HepG2 (cell line): ENCODE measurements around the gene U2AF1L4. TPM values are rescaled to one million over a fixed set of nuclear protein-coding genes. Genes with fewer than 3 reads are reported as not detected.

ENCODE experiments used
- BORCS8-MEF2B ChIP-seq: sonication (generic); formaldehyde crosslinking; IDR thresholded peaks from 2 replicates; pipeline ENCODE4 v1.8.0; 2022; ENCODE audit warnings: mild to moderate bottlenecking, missing genetic modification reagents
- DNMT1 ChIP-seq: sonication (generic); formaldehyde crosslinking; IDR thresholded peaks from 2 replicates; pipeline ENCODE4 v1.5.1; 2020; ENCODE audit warnings: mild to moderate bottlenecking, missing genetic modification reagents
- GATAD1 ChIP-seq: IDR thresholded peaks from 2 replicates; pipeline ENCODE4 v1.6.1; 2016; ENCODE audit warnings: missing genetic modification reagents, missing compliant biosample characterization
- KAT2B ChIP-seq: fragments of 150-350 bp; IDR thresholded peaks from 2 replicates; pipeline ENCODE4 v1.6.1; 2014; ENCODE audit warnings: low read depth, low read length, borderline replicate concordance
- NR2F1 ChIP-seq, 2 experiments: fragments of 450-650 bp in 1 of 2; formaldehyde crosslinking in 1 of 2; IDR thresholded peaks; 2 replicates each; pipeline versions ENCODE4 v1.5.0 to v1.6.1; 2016 to 2020; ENCODE audit warnings: mild to moderate bottlenecking in 1 of 2, missing compliant biosample characterization in 1 of 2, missing genetic modification reagents in 1 of 2, moderate library complexity in 1 of 2
- SIX1 ChIP-seq: sonication (generic); formaldehyde crosslinking; IDR thresholded peaks from 2 replicates; pipeline ENCODE4 v1.4.0; 2020; ENCODE audit warnings: missing genetic modification reagents, borderline replicate concordance
- SOX5 ChIP-seq: IDR thresholded peaks from 2 replicates; pipeline ENCODE4 v1.6.1; 2016; ENCODE audit warnings: borderline replicate concordance
- SSRP1 ChIP-seq: IDR thresholded peaks from 2 replicates; pipeline ENCODE4 v1.6.1; 2016; ENCODE audit warnings: control low read depth
- TEAD3 ChIP-seq: optimal IDR thresholded peaks from 2 replicates; pipeline ENCODE3; 2016; ENCODE audit warnings: borderline replicate concordance
- ZNF160 ChIP-seq: sonication (generic); formaldehyde crosslinking; IDR thresholded peaks from 2 replicates; pipeline ENCODE4 v1.8.0; 2022; ENCODE audit warnings: mild to moderate bottlenecking, inconsistent platforms, missing genetic modification reagents
- ZNF337 ChIP-seq: sonication (generic); formaldehyde crosslinking; IDR thresholded peaks from 2 replicates; pipeline ENCODE4 v1.5.1; 2020; ENCODE audit warnings: missing genetic modification reagents, low read depth, mild to moderate bottlenecking, borderline replicate concordance
- ZNF501 ChIP-seq: sonication (generic); formaldehyde crosslinking; IDR thresholded peaks from 2 replicates; pipeline ENCODE4 v1.5.1; 2020; ENCODE audit warnings: mild to moderate bottlenecking, moderate library complexity, missing genetic modification reagents
- ZSCAN25 ChIP-seq: sonication (generic); formaldehyde crosslinking; IDR thresholded peaks from 2 replicates; pipeline ENCODE4 v1.8.0; 2022; ENCODE audit warnings: mild to moderate bottlenecking, missing genetic modification reagents
- polyA plus RNA-seq, 8 experiments: library from polyadenylated mRNA; depleted of rRNA in 3 of 8; stranded (reverse) in 7 of 8; unstranded in 1 of 8; fragments of >200 nt; fragmentation: Illumina TruSeq in 4 of 8; extraction: Trizol in 4 of 8; gene quantifications; 2 replicates each; pipeline versions ENCODE4 v1.2.1 to v1.2.3, GENCODE V29; 2011 to 2016; ENCODE audit warnings: low read depth in 4 of 8, missing spikeins in 1 of 8, mixed read lengths in 1 of 8; ENCODE audit not compliant: insufficient read depth in 1 of 8
- total RNA-seq, 5 experiments: library from RNA; depleted of rRNA; stranded (reverse); fragments of >200 nt; fragmentation: Illumina TruSeq; extraction: Trizol; gene quantifications; 2 replicates each; pipeline ENCODE4 v1.2.3, GENCODE V29; 2016; ENCODE audit warnings: low read depth in 1 of 5
- TF ChIP-seq, protein P1 (sequence below): sonication (generic); formaldehyde crosslinking; conservative IDR thresholded peaks from 2 replicates; pipeline ENCODE4 v1.8.0; 2022; ENCODE audit warnings: mild to moderate bottlenecking, moderate library complexity, missing genetic modification reagents
- TF ChIP-seq, protein P2 (sequence below): sonication (generic); formaldehyde crosslinking; conservative IDR thresholded peaks from 2 replicates; pipeline ENCODE4 v1.8.0; 2022; ENCODE audit warnings: low read depth, missing genetic modification reagents
- TF ChIP-seq, protein P3 (sequence below): sonication (generic); formaldehyde crosslinking; IDR thresholded peaks from 2 replicates; pipeline ENCODE4 v1.4.0; 2020; ENCODE audit warnings: mild to moderate bottlenecking, missing genetic modification reagents
- TF ChIP-seq, protein P4 (sequence below): sonication (generic); formaldehyde crosslinking; conservative IDR thresholded peaks from 2 replicates; pipeline ENCODE4 v1.8.0; 2022; ENCODE audit warnings: missing genetic modification reagents
- TF ChIP-seq, protein P5 (sequence below): sonication (generic); formaldehyde crosslinking; IDR thresholded peaks from 2 replicates; pipeline ENCODE4 v1.8.0; 2022; ENCODE audit warnings: mild to moderate bottlenecking, missing genetic modification reagents; ENCODE audit not compliant: insufficient replicate concordance
- TF ChIP-seq, protein P6 (sequence below): sonication (generic); formaldehyde crosslinking; IDR thresholded peaks from 2 replicates; pipeline ENCODE4 v1.4.0; 2020; ENCODE audit warnings: missing genetic modification reagents, borderline replicate concordance

U2AF1L4 gene
- total and polyA plus RNA-seq, 2 of the 13 experiments (the other 11 are each of a cell fraction or from before 2014, with no cell fraction given) = 7.9 to 15.4 TPM

DNA sequence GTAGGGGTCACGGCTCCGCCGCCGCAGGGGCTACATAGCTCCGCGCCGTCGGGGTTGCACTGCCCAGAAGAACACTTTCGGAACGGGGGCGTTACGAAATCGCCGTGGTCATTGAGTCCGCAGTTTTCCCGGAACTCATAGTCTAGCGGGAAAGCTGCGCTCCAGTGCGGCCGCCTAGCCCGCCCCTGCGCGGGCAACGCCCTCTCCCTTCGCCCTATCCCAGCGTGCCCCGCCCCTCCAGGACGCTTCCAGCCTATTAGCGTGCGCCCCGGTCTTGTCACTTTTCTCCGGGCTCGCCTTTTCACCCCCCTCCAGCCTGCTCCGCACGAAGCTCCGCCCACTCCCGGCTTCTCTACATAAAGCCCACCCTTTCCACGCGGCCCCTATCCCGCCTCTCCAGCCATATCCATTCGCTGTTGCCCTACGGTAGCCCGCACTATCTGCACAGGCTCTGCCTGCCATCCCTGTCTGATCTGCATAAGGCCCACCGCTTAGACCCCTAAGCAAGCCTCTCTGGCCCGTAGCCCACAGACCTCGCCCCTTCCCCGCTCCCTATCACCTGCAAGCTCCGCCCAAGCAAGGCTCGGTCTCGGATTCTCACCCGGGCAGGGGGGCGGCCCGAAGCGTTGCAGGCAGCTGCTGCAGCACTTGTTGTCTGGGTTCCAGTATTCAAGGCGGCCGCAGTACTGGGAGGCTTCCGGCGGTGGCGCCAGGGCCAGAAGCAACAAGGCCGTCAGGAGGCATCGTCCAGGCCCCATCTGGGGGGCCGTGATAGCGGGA is 4.6 kb downstream of the U2AF1L4 start (continued):
- TF ChIP-seq, protein P1, sequence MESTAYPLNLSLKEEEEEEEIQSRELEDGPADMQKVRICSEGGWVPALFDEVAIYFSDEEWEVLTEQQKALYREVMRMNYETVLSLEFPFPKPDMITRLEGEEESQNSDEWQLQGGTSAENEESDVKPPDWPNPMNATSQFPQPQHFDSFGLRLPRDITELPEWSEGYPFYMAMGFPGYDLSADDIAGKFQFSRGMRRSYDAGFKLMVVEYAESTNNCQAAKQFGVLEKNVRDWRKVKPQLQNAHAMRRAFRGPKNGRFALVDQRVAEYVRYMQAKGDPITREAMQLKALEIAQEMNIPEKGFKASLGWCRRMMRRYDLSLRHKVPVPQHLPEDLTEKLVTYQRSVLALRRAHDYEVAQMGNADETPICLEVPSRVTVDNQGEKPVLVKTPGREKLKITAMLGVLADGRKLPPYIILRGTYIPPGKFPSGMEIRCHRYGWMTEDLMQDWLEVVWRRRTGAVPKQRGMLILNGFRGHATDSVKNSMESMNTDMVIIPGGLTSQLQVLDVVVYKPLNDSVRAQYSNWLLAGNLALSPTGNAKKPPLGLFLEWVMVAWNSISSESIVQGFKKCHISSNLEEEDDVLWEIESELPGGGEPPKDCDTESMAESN (CRISPR knock-in tag) = 0 out of 2 replicates have a peak, but pooled peaks have one; percentile 39
- TF ChIP-seq TEAD3 (CRISPR knock-in tag) (no peak), DNMT1 (CRISPR knock-in tag) (no peak), SIX1 (no peak), ZNF160 (CRISPR knock-in tag) (no peak), NR2F1 (CRISPR knock-in tag; IDR thresholded peaks at IDR 0.05) (no peak), SSRP1 (CRISPR knock-in tag) (no peak), ZNF337 (CRISPR knock-in tag) (no peak), ZSCAN25 (CRISPR knock-in tag) (peak; percentile 89), KAT2B (no peak), GATAD1 (CRISPR knock-in tag) (peak; percentile 57), BORCS8-MEF2B (CRISPR knock-in tag) (peak; percentile 38; the same call in 1 of the 2 replicates), ZNF501 (CRISPR knock-in tag) (peak; percentile 77), SOX5 (CRISPR knock-in tag) (no peak; the same call in 1 of the 2 replicates)
- TF ChIP-seq, protein P2, sequence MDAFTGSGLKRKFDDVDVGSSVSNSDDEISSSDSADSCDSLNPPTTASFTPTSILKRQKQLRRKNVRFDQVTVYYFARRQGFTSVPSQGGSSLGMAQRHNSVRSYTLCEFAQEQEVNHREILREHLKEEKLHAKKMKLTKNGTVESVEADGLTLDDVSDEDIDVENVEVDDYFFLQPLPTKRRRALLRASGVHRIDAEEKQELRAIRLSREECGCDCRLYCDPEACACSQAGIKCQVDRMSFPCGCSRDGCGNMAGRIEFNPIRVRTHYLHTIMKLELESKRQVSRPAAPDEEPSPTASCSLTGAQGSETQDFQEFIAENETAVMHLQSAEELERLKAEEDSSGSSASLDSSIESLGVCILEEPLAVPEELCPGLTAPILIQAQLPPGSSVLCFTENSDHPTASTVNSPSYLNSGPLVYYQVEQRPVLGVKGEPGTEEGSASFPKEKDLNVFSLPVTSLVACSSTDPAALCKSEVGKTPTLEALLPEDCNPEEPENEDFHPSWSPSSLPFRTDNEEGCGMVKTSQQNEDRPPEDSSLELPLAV (CRISPR knock-in tag) = no peak
- TF ChIP-seq, protein P3, sequence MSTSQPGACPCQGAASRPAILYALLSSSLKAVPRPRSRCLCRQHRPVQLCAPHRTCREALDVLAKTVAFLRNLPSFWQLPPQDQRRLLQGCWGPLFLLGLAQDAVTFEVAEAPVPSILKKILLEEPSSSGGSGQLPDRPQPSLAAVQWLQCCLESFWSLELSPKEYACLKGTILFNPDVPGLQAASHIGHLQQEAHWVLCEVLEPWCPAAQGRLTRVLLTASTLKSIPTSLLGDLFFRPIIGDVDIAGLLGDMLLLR = no peak
- TF ChIP-seq, protein P4, sequence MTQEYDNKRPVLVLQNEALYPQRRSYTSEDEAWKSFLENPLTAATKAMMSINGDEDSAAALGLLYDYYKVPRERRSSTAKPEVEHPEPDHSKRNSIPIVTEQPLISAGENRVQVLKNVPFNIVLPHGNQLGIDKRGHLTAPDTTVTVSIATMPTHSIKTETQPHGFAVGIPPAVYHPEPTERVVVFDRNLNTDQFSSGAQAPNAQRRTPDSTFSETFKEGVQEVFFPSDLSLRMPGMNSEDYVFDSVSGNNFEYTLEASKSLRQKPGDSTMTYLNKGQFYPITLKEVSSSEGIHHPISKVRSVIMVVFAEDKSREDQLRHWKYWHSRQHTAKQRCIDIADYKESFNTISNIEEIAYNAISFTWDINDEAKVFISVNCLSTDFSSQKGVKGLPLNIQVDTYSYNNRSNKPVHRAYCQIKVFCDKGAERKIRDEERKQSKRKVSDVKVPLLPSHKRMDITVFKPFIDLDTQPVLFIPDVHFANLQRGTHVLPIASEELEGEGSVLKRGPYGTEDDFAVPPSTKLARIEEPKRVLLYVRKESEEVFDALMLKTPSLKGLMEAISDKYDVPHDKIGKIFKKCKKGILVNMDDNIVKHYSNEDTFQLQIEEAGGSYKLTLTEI (CRISPR knock-in tag) = no peak
- TF ChIP-seq, protein P5, sequence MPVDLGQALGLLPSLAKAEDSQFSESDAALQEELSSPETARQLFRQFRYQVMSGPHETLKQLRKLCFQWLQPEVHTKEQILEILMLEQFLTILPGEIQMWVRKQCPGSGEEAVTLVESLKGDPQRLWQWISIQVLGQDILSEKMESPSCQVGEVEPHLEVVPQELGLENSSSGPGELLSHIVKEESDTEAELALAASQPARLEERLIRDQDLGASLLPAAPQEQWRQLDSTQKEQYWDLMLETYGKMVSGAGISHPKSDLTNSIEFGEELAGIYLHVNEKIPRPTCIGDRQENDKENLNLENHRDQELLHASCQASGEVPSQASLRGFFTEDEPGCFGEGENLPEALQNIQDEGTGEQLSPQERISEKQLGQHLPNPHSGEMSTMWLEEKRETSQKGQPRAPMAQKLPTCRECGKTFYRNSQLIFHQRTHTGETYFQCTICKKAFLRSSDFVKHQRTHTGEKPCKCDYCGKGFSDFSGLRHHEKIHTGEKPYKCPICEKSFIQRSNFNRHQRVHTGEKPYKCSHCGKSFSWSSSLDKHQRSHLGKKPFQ (CRISPR knock-in tag) = peak; percentile 85
- TF ChIP-seq, protein P6, sequence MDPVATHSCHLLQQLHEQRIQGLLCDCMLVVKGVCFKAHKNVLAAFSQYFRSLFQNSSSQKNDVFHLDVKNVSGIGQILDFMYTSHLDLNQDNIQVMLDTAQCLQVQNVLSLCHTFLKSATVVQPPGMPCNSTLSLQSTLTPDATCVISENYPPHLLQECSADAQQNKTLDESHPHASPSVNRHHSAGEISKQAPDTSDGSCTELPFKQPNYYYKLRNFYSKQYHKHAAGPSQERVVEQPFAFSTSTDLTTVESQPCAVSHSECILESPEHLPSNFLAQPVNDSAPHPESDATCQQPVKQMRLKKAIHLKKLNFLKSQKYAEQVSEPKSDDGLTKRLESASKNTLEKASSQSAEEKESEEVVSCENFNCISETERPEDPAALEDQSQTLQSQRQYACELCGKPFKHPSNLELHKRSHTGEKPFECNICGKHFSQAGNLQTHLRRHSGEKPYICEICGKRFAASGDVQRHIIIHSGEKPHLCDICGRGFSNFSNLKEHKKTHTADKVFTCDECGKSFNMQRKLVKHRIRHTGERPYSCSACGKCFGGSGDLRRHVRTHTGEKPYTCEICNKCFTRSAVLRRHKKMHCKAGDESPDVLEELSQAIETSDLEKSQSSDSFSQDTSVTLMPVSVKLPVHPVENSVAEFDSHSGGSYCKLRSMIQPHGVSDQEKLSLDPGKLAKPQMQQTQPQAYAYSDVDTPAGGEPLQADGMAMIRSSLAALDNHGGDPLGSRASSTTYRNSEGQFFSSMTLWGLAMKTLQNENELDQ (CRISPR knock-in tag) = no peak
